H9 (cell line): ENCODE measurements around the gene SLC1A1. TPM values are rescaled to one million over a fixed set of nuclear protein-coding genes. Genes with fewer than 3 reads are reported as not detected.

Source experiments
- DNase-seq: peaks from one replicate; pipeline ENCODE4 v3.0.0-alpha.2; 2017
- H2AFZ ChIP-seq: one replicate; pipeline ENCODE4 v1.6.1; 2013; ENCODE audit warnings: mild to moderate bottlenecking, low read length, control low read depth, moderate library complexity
- H2AK5ac ChIP-seq: 2 replicates; pipeline ENCODE4 v1.6.1; 2013; ENCODE audit warnings: low read length, control low read depth, mixed read lengths; ENCODE audit not compliant: insufficient read length
- H2BK120ac ChIP-seq: one replicate; pipeline ENCODE4 v1.6.1; 2013; ENCODE audit warnings: low read depth, mild to moderate bottlenecking, low read length, control low read depth, inconsistent platforms; ENCODE audit not compliant: poor library complexity, severe bottlenecking
- H2BK12ac ChIP-seq: 2 replicates; pipeline ENCODE4 v1.6.1; 2013; ENCODE audit warnings: low read length, control low read depth, mixed read lengths, low read depth; ENCODE audit not compliant: insufficient read length
- H2BK15ac ChIP-seq: 2 replicates; pipeline ENCODE4 v1.6.1; 2013; ENCODE audit warnings: low read depth, low read length, control low read depth
- H2BK20ac ChIP-seq: one replicate; pipeline ENCODE4 v1.6.1; 2013; ENCODE audit warnings: low read depth, mild to moderate bottlenecking, low read length, control low read depth, inconsistent platforms; ENCODE audit not compliant: poor library complexity, severe bottlenecking
- H2BK5ac ChIP-seq: 2 replicates; pipeline ENCODE4 v1.6.1; 2013; ENCODE audit warnings: low read length, control low read depth, mixed read lengths; ENCODE audit not compliant: insufficient read length
- H3K14ac ChIP-seq: 2 replicates; pipeline ENCODE4 v1.6.1; 2013; ENCODE audit warnings: low read length, control low read depth; ENCODE audit not compliant: insufficient read depth
- H3K18ac ChIP-seq: 2 replicates; pipeline ENCODE4 v1.6.1; 2013; ENCODE audit warnings: low read depth, mild to moderate bottlenecking, mixed read lengths, low read length, control low read depth; ENCODE audit not compliant: insufficient read length
- H3K23ac ChIP-seq: 2 replicates; pipeline ENCODE4 v1.6.1; 2013; ENCODE audit warnings: low read length, control low read depth, mixed read lengths, low read depth; ENCODE audit not compliant: insufficient read length
- H3K23me2 ChIP-seq: 2 replicates; pipeline ENCODE4 v1.6.1; 2013; ENCODE audit warnings: low read depth, mild to moderate bottlenecking, mixed read lengths, low read length, control low read depth; ENCODE audit not compliant: insufficient read length, poor library complexity, severe bottlenecking
- H3K27ac ChIP-seq: 2 replicates; pipeline ENCODE4 v1.5.1; 2013; ENCODE audit warnings: low read length, control low read depth, mixed read lengths, low read depth; ENCODE audit not compliant: insufficient read length
- H3K27me3 ChIP-seq: 2 replicates; pipeline ENCODE4 v1.6.1; 2013; ENCODE audit warnings: low read length, control low read depth, inconsistent platforms; ENCODE audit not compliant: insufficient read depth
- H3K4ac ChIP-seq: 2 replicates; pipeline ENCODE4 v1.6.1; 2013; ENCODE audit warnings: low read depth, mild to moderate bottlenecking, control low read depth, inconsistent platforms, low read length, moderate library complexity
- H3K4me1 ChIP-seq: 2 replicates; pipeline ENCODE4 v1.6.1; 2013; ENCODE audit warnings: low read length, control low read depth, inconsistent platforms; ENCODE audit not compliant: insufficient read depth
- H3K4me2 ChIP-seq: 2 replicates; pipeline ENCODE4 v1.6.1; 2013; ENCODE audit warnings: low read length, control low read depth, mixed read lengths; ENCODE audit not compliant: insufficient read length, insufficient read depth
- H3K56ac ChIP-seq: 2 replicates; pipeline ENCODE4 v1.6.1; 2013; ENCODE audit warnings: low read depth, mild to moderate bottlenecking, mixed read lengths, low read length, control low read depth; ENCODE audit not compliant: insufficient read length
- H3K79me1 ChIP-seq: 2 replicates; pipeline ENCODE4 v1.6.1; 2013; ENCODE audit warnings: low read depth, mild to moderate bottlenecking, moderate library complexity, low read length, control low read depth, inconsistent platforms; ENCODE audit not compliant: insufficient read depth, poor library complexity, severe bottlenecking
- H3K79me2 ChIP-seq: 2 replicates; pipeline ENCODE4 v1.6.1; 2013; ENCODE audit warnings: low read length, control low read depth, inconsistent platforms; ENCODE audit not compliant: insufficient read depth
- H3K9ac ChIP-seq: 2 replicates; pipeline ENCODE4 v1.6.1; 2013; ENCODE audit warnings: low read length, control low read depth, mixed read lengths; ENCODE audit not compliant: insufficient read length; ENCODE audit errors: extremely low read depth
- H3K9me3 ChIP-seq: one replicate; pipeline ENCODE4 v1.6.1; 2013; ENCODE audit warnings: low read depth, low read length, inconsistent platforms; ENCODE audit not compliant: control insufficient read depth
- H3T11ph ChIP-seq: one replicate; pipeline ENCODE4 v1.6.1; 2013; ENCODE audit warnings: mild to moderate bottlenecking, low read length, control low read depth, inconsistent platforms
- H4K20me1 ChIP-seq: one replicate; pipeline ENCODE4 v1.6.1; 2013; ENCODE audit not compliant: control insufficient read depth, insufficient read length, insufficient read depth
- H4K5ac ChIP-seq: 2 replicates; pipeline ENCODE4 v1.6.1; 2013; ENCODE audit warnings: low read depth, mild to moderate bottlenecking, mixed read lengths, low read length, control low read depth; ENCODE audit not compliant: insufficient read length
- H4K8ac ChIP-seq: replicated peaks from 2 replicates; pipeline ENCODE4 v1.6.1; 2013; ENCODE audit warnings: low read length, control low read depth, mixed read lengths, low read depth; ENCODE audit not compliant: insufficient read length
- H4K91ac ChIP-seq: 2 replicates; pipeline ENCODE4 v1.6.1; 2013; ENCODE audit warnings: low read depth, mild to moderate bottlenecking, moderate library complexity, mixed read lengths, low read length, control low read depth; ENCODE audit not compliant: insufficient read length
- H3K27ac Mint-ChIP-seq, 3 experiments: 2 replicates in 2 of 3; 3 replicates in 1 of 3; pipeline ENCODE4 v1.8.0; 2020 to 2021; ENCODE audit warnings: mixed read lengths in 3 of 3, mild to moderate bottlenecking in 1 of 3, moderate library complexity in 1 of 3
- H3K27me3 Mint-ChIP-seq: 2 replicates; pipeline ENCODE4 v1.8.0; 2021; ENCODE audit warnings: low read depth, mild to moderate bottlenecking, moderate library complexity, mixed read lengths
- H3K36me3 Mint-ChIP-seq, 3 experiments: 2 replicates in 2 of 3; 3 replicates in 1 of 3; pipeline ENCODE4 v1.8.0; 2020 to 2021; ENCODE audit warnings: low read depth in 3 of 3, mixed read lengths in 3 of 3; ENCODE audit not compliant: insufficient read depth in 1 of 3
- H3K4me1 Mint-ChIP-seq, 2 experiments: 2 replicates each; pipeline ENCODE4 v1.8.0; 2020; ENCODE audit warnings: mixed read lengths in 2 of 2
- H3K4me3 Mint-ChIP-seq, 2 experiments: 2 replicates in 1 of 2; 3 replicates in 1 of 2; pipeline ENCODE4 v1.8.0; 2020 to 2021; ENCODE audit warnings: mild to moderate bottlenecking in 2 of 2, mixed read lengths in 2 of 2, moderate library complexity in 1 of 2
- H3K9me3 Mint-ChIP-seq, 2 experiments: 2 replicates in 1 of 2; 3 replicates in 1 of 2; pipeline ENCODE4 v1.8.0; 2020; ENCODE audit warnings: mild to moderate bottlenecking in 2 of 2, mixed read lengths in 2 of 2, moderate library complexity in 1 of 2
- CTCF ChIP-seq: fragments of 200-600 bp; sonication (generic); conservative IDR thresholded peaks from 3 replicates; pipeline ENCODE4 v1.8.0; 2021; ENCODE audit warnings: antibody characterized with exemption, mild to moderate bottlenecking
- WGBS: extraction: QIAGEN DNeasy Blood & Tissue Kit; methylation state at CpG from one replicate; pipeline ENCODE4 v1.1.7; 2013; ENCODE audit warnings: missing lambda C conversion rate, low lambda C conversion rate, mixed read lengths; ENCODE audit not compliant: insufficient read length; ENCODE audit errors: extremely low coverage; 5-methylcytosine and 5-hydroxymethylcytosine counted together
- total RNA-seq: library from RNA; stranded (reverse); gene quantifications from 2 replicates; pipeline ENCODE4 v1.2.1, GENCODE V29; 2021

The SLC1A1 gene
- total RNA-seq, 1 experiment from 2014 or later = 4.7 TPM

- H4K20me1 ChIP-seq = no peaks in the 10 kb centered on the region
- no CpG with 5 or more reads among the region's 8 CpGs for WGBS
- no peak overlapping the region for H3K23ac ChIP-seq
- no peak overlapping the region for H2BK120ac ChIP-seq
- H3K14ac ChIP-seq = no peak overlapping the region
- H3K9ac ChIP-seq = no peak overlapping the region
- H3K23me2 ChIP-seq = peaks cover 14% of the 10 kb centered on the region
- H3K56ac ChIP-seq = no peak overlapping the region
- no peaks in the 10 kb centered on the region for H3K9me3 ChIP-seq
- no peaks in the 10 kb centered on the region; a peak in 1 of 5 replicates for H3K9me3 Mint-ChIP-seq
- H2BK20ac ChIP-seq = no peak overlapping the region
- no peaks in the 10 kb centered on the region; a peak in 1 of 7 replicates for H3K36me3 Mint-ChIP-seq
- peak overlapping the region; percentile 81 to 97 for H3K4me3 Mint-ChIP-seq
- H4K5ac ChIP-seq = no peak overlapping the region
- H2BK12ac ChIP-seq = no peak overlapping the region
- no peak overlapping the region for H3T11ph ChIP-seq
- no peak overlapping the region for H2BK15ac ChIP-seq
- H4K8ac ChIP-seq = no peak overlapping the region
- no peaks in the 10 kb centered on the region for H3K79me1 ChIP-seq
- H3K27ac ChIP-seq = no peak overlapping the region
- H3K4me2 ChIP-seq = peak overlapping the region; percentile 49
- no peaks in the 10 kb centered on the region for H3K27me3 ChIP-seq
- no peak overlapping the region for H4K91ac ChIP-seq
- H2BK5ac ChIP-seq = no peak overlapping the region
- no peak overlapping the region for H3K4ac ChIP-seq
- peaks cover 32 to 34% of the 10 kb centered on the region in 2 experiments for H3K4me1 Mint-ChIP-seq
- no peaks in the 10 kb centered on the region for H3K79me2 ChIP-seq
- peak; percentile 41 for DNase-seq
- no peak overlapping the region for H3K27ac Mint-ChIP-seq
- H2AFZ ChIP-seq = no peak overlapping the region
- no peak overlapping the region for H2AK5ac ChIP-seq
- H3K18ac ChIP-seq = no peak overlapping the region
- peaks cover 26% of the 10 kb centered on the region for H3K27me3 Mint-ChIP-seq
- TF ChIP-seq CTCF = no peak
- no peaks in the 10 kb centered on the region for H3K4me1 ChIP-seq
These were observed 728 bp upstream of the SLC1A1 start for GRCh38 chr9:4489562-4489918.
